K562 (cell line): ENCODE data around the gene TRIM45.

ENCODE experiments used
- ADNP ChIP-seq: fragments of 200-800 bp; sonication (Bioruptor generic); IDR thresholded peaks from 2 replicates; pipeline ENCODE4 v1.6.1; 2016; ENCODE audit warnings: missing genetic modification characterization, missing compliant biosample characterization
- CHD2 ChIP-seq: IDR thresholded peaks from 2 replicates; pipeline ENCODE4 v1.6.1; 2011; ENCODE audit warnings: low read depth, low read length
- CTCF ChIP-seq, 3 experiments: IDR thresholded peaks in 2 of 3; conservative IDR thresholded peaks in 1 of 3; 2 replicates each; pipeline ENCODE4 v1.5.1; 2011 to 2012; ENCODE audit warnings: low read length in 3 of 3, mild to moderate bottlenecking in 3 of 3, control low read depth in 2 of 3, improper control_type of control experiment in 1 of 3, inconsistent platforms in 1 of 3, low read depth in 1 of 3, mixed read lengths in 1 of 3, moderate library complexity in 1 of 3; ENCODE audit not compliant: insufficient read depth in 2 of 3
- PCBP2 ChIP-seq: fragments of 200-400 bp; formaldehyde crosslinking; IDR thresholded peaks from 2 replicates; pipeline ENCODE4 v1.6.1; 2018; ENCODE audit warnings: low read length, low read depth, mild to moderate bottlenecking, moderate library complexity; ENCODE audit not compliant: poor library complexity, severe bottlenecking
- XRCC5 ChIP-seq: fragments of 200-400 bp; formaldehyde crosslinking; IDR thresholded peaks from 2 replicates; pipeline ENCODE4 v1.6.1; 2017; ENCODE audit warnings: low read depth, mild to moderate bottlenecking, low read length

GRCh38 chr1:117143172-117143571 lies 21.6 kb upstream of the TRIM45 start:
- TF ChIP-seq CTCF (IDR thresholded peaks at IDR 0.05 in 2 of 3, conservative IDR thresholded peaks at IDR 0.05 in 1 of 3; ENCODE audit: insufficient read depth in 2 of 3, low read depth in 1 of 3, low read length in 3 of 3) (no peak), ADNP (tag) (no peak), PCBP2 (no peak), CHD2 (no peak), XRCC5 (no peak)
